HG03342 (cell line): ENCODE data around the gene BBS1.

Experiments used
- ATAC-seq: cut with Tn5 transposase; IDR thresholded peaks from one replicate; pipeline ENCODE4 v1.9.1; 2021; ENCODE audit warnings: mild to moderate bottlenecking, moderate library complexity; ENCODE audit not compliant: unreplicated experiment

Gene BBS1

DNA sequence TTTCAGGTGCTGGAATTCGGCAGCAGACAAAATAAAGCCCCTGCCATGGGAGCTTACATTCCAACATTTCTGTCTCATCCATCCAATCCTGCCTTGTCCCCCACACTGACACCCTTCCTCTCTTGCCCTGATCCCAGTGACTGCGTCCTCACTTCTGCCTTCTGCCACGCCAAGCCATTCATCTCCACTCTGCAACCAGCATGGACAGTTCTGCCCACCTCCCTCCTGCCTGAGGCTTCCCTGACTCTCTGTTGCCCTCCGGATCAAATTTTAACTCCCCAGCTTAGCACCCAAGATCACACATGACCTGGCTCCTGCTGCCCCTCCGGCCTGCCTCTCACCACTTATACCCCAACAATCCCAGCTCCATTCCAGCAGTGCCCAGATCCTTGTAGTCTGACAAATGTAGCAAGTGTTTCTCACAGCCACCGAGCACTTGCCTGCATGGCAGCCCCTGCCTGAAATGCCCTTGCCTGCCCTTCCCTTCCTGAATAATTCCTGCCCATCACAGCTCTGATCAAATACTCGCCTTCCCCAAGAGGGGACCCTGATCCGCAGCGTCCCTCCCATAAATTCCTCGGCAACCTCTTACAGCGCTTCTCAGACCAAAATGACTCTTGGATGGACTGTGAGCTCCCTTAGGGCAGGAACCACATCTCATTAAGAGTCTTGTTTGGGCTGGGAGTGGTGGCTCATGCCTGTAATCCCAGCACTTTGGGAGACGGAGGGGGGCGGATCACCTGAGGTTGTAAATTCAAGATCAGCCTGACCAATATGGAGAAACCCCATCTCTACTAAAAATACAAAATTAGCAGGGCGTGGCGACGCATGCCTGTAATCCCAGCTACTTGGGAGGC lies 38.6 kb downstream of the BBS1 start:
- ATAC-seq: no peak

DNA sequence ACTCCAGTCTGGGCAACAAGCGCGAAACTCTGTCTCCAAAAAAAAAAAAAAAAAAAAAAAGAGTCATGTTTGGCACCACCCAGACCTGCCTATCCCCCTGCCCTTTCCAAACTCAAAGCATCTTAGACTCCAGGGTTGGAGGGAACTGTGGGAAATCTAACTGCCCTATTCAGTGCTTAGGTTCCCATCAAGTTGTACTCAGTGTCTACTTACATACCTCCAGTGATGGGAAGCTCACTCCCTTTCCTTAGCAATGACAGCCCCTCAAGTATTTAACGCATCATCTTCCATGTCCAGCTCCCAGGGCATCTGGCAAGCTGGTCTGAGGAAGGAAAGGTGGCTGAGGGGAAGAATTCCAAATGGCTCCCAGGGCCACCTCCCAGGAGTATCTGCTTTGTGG lies 39.3 kb downstream of the BBS1 start:
- no peak for ATAC-seq

DNA sequence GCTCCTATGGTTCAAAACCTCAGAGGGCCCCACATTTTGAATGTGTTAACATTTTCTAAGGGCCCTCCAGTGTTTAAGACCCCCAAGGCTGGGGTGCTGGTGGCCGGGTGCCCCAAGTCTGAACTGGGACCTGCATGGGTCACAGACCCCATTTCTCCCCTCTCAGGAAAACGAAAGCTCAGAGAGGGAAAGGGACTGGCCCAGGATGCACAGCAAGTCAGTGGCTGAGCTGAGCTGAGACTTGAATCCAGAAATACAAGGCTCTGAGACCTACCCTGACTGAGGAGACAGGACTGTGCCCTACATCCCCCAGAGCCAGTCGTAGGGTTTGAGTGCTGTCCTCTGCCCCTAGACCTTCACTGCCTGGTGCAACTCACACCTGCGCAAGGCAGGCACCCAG lies 40.5 kb downstream of the BBS1 start:
- no peak for ATAC-seq

DNA sequence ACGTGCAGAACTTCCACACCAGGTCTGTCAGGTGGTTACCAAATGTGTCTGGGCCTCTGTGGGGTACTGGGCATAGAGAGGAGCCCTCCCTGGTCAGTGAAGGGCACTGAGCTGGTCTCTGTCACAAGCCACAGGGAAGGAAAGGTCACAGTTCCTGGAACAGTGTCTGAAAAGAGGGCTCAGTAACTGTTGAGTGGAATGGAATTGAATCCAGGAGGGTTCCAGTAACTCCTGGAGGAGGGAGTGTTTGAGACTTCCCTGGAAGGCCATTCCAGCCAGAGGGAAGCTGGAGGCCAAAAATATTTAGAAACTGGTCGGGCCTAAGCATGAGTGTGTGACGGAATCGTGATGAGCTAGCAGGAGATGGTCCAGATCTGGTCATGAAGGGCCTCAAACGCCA lies 44.2 kb downstream of the BBS1 start:
- no peak for ATAC-seq

DNA sequence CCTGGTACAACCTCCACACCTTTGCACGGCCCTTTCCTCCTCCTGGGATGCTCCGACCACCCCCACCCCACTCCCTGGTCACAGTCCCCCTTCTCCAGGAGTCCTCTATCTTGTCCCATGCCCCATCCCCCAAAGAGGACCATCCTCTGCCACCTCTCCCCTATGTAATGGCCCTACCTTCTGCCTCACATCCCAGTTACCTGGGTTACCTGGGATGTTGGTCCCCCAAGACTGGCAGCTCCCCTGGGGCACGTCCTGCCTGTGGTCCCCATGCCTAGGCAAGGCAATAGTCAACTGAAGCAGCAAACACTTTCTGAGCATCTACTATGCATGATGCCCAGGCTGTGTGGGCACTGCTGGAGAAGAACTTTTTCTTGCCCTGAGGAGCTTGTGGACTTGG lies 45.0 kb downstream of the BBS1 start:
- ATAC-seq: no peak

DNA sequence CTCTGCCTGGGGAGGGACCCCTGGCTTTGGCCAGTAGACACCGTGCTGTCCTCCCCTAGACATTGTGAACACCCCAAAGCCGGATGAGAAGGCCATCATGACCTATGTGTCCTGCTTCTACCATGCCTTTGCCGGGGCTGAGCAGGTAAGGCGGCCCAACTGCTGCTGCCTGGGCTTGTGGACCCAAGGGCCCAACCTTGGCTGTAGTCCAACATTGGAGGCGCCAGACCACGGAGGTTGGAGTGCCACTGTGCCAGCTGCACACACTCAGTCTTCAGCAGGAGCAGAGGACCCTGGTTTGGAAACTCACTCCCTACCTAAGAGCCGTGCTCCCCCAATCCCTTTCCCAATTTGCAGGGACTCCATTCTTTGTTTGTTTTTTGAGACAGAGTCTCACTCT lies 45.7 kb downstream of the BBS1 start:
- no peak for ATAC-seq

DNA sequence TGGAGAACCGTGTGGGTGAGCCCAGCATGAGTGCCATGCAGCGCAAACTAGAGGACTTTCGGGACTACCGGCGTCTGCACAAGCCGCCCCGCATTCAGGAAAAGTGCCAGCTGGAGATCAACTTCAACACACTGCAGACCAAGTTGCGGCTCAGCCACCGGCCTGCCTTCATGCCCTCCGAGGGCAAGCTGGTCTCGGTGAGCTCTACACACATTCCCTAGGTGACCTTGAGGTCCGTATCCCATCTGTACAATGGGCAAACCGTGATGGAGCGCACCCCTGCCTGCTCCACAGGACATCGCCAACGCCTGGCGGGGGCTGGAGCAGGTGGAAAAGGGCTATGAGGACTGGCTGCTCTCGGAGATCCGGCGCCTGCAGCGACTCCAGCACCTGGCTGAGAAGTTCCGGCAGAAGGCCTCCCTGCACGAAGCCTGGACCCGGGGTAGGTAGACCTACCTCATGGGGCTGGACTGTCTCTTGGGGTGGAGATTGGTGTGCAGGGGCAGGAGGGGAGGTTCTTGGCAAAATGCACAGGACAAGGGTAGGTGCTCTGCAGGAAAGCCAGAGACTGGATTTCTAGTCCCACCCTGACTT lies 47.4 kb downstream of the BBS1 start:
- no peak for ATAC-seq

DNA sequence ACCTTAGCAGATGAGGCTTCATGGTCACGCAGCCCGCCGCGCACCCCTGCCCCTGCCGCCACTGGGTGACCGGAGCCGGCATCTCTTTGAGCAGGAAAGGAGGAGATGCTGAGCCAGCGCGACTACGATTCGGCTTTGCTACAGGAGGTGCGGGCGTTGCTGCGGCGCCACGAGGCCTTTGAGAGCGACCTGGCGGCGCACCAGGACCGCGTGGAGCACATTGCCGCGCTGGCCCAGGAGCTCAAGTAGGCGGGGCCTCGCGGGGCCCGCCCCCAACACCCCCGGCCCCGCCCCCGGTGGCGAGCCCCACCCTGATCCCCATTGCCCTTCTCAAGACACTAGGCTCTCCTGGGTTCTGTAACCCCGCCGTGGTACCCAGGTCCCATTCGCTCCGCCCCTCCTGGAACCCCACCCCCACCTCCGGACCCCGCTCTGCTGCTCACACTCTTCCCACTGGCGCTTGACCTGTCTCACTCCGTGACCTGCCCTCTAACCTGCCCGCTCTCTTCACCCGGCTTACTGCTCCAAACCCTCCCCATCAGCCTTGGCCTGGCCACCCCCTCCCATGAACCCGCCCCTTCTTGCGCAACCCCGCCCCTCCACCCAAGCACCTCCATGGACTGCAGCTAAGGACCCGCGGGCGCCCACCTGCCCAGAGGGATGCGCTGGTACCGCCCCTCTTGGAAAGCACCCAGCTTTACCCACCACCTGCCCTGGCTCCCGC lies 48.9 kb downstream of the BBS1 start:
- no peak for ATAC-seq

DNA sequence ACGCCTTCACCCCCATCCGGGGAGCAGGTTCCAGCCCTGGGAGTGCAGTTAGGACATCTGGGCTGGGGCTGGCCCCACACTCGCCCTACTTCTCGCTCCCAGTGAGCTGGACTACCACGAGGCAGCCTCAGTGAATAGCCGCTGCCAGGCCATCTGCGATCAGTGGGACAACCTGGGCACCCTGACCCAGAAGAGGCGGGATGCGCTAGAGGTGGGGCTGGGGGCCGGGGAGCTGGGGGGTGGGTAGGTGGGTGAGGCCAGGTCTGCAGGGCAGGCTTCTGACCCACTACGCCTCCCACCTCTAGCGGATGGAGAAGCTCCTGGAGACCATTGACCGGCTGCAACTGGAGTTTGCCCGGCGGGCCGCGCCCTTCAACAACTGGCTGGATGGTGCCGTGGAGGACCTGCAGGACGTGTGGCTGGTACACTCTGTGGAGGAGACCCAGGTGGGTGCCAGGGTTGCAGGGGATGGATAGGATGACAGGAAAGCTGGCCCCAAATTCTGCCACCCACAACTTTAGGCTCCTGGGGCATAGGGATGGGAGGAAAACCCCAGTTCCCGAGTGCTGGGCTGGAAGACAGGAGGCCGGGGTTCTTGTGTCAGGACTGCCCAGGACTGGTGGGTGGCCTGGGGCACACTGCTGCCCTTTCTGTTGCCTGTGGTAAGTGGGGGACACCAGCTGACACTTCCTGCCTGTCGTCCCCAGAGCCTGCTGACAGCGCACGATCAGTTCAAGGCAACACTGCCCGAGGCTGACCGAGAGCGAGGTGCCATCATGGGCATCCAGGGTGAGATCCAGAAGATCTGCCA lies 49.6 kb downstream of the BBS1 start:
- ATAC-seq: no peak

DNA sequence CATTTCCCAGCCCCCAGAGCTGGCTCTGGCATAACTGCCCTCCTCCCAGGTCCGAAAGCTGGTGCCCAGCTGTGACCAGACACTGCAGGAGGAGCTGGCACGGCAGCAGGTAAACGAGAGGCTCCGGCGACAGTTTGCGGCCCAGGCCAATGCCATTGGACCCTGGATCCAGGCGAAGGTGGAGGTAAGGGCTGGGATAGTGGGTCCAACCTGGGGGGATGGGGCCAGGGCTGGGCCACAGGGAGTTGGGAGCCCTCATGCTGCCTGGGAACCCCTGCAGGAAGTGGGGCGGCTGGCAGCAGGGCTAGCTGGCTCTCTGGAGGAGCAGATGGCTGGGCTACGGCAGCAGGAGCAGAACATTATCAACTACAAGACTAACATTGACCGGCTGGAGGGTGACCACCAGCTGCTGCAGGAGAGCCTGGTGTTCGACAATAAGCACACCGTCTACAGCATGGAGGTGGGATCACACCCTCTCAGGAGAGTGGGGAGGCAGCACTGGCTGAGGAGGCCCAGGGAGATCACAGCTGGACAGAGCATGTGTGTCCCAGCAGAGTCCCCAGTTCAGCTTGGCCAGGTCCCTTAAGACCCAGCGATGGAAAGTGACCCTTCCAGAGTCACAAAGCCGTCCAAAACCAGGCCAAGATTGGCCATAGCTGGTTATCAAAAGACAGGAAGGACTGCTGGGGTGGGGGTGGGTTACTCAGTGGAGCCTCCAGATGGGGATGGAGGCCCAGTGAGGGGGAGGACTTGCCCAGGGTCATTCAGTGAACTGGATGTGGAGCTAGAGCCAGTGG lies 50.9 kb downstream of the BBS1 start:
- no peak for ATAC-seq

DNA sequence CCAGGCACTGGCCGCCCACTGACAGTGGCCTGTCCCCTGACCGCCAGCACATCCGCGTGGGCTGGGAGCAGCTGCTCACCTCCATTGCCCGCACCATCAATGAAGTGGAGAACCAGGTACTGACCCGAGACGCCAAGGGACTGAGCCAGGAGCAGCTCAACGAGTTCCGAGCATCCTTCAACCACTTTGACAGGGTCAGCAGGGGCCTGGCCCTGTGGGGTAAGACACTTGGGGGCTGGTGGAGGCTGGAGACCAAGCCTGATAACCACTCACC lies 51.5 kb downstream of the BBS1 start:
- ATAC-seq: no peak

DNA sequence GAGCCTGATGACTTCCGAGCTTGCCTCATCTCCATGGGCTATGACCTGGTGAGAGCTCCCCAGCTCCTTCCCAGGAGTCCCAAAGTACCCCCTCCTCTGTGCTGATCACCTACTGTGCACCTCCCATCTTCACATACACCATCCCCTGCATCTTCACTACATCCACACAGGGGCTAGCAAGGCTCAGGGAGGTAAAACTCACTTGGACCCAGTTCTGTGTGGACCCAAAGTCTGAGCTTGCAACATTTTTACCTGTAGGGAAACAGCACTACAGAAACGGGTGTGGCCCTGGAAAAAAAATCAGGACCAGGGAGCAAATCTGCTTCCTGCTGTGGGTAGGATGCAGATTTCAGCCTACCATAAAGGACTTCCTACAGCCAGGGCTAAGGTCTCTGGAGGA lies 51.8 kb downstream of the BBS1 start:
- no peak for ATAC-seq

DNA sequence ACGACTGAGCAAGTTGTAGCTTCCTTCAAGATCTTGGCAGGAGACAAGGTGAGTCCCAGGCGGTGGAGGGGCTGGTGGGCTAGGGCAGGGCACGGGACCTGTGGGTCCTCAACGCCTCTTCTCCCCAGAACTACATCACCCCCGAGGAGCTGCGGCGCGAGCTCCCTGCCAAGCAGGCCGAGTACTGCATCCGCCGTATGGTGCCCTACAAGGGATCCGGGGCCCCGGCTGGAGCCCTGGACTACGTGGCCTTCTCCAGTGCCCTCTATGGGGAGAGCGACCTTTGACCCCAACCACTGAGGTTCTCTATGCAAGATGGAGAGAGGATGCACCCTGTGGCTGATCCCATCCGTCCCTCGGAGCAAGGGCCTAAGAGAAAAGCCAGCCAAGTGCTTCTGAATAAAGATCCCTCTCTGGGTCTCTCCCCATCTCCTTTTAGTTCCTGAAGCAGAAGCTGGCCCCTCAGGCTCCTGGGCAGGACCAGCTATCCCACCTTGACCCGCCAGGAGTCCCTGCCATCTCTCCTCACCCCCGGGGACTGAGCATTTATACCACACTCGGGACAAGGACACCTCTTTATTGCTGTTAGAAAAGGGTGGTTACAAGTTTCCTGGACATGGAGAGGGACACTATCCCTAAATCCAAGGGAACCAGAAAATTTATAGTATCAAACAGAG lies 52.6 kb downstream of the BBS1 start:
- no peak for ATAC-seq

DNA sequence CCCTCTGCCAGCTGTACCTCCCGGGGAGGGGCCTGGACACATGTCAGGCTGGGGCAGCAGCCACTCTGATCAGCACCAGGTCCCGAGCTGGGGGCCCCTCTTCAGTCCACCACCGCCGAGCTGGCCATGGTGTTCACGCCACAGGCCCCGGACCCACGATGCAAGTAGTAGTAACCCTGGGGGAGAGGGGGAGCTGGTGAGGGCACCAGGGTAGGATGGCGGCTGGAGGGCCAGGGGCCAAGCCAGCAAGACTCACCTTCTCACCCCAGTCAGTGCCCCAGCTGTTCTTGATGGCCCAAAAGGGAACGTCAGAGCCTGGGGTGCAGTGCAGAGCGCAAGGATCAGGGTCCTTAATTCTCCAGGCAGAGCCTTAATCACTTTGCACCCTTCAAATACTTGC lies 53.4 kb downstream of the BBS1 start:
- ATAC-seq: no peak

DNA sequence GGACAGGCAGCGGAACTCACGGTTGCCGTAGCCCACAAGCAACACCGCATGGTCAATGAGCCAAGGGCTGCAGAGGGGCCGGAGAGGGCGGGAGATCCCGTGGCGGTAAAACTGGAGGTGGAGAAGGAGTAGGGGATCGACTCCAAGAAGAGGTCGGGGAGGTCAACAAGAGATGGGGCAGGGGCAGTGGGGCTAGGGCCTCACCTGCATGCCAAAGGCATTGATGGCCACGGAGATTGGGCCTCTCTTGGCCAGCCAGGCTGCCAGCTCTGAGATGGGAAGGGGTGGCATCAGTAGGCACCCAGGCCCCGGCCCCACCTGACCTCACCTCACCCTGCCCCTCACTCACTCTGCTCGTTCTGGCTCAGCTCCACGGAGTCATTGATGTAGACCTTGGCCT lies 54.1 kb downstream of the BBS1 start:
- no peak for ATAC-seq

DNA sequence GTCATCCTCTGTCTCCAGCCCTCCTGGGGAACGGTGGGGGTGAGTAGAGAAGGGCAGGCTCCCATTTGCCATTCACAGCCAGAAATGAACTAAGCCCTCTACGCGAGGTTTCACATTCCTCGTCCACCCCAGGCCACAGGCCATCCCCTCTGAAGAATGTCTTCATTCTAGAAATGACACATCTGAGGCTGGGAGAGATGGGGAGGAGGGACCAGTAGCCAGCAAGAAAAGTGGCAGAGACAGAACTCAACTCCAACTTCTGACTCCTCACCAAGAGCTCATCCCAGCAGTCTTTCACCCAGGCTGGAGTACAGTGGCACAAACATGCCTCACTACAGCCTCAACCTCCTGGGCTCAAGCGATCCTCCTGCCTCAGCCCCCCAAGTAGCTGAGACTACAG lies 54.5 kb downstream of the BBS1 start:
- ATAC-seq: no peak

DNA sequence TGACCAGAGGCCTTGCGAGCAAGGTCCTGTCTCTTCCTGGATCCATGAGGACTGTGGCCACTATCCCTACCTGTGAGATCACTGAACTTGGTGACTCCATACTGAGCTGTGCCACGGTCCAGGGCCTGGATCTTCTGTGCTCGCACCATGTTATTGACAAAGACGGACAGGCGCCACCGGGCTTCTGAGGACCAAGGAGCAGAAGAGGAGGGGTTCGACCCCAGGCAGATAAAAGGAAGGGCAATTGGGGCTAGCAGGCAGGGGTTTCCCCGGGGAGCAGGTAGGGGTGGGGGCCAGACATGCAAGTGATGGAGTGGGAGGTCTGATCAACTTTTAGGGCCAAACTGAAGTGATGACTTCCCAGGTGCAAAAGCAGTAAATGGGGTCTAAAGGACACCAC lies 55.8 kb downstream of the BBS1 start:
- ATAC-seq: no peak

DNA sequence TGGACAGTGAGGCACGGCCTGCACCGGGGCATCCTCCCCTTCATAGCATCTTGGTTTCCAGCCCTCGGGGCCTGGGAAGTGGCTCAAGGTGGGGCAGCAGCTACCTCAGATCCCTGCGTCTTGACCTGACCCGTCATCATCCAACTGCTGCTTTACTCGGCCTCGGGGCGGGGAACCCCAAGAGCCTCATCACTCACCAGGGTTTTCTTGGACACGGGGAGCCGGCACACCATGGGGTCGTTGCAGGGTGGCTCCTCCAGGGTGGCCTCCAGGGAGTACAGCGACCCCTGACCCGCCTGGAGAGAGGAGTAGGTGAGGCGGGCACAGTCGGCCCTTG lies 57.3 kb downstream of the BBS1 start:
- no peak for ATAC-seq

DNA sequence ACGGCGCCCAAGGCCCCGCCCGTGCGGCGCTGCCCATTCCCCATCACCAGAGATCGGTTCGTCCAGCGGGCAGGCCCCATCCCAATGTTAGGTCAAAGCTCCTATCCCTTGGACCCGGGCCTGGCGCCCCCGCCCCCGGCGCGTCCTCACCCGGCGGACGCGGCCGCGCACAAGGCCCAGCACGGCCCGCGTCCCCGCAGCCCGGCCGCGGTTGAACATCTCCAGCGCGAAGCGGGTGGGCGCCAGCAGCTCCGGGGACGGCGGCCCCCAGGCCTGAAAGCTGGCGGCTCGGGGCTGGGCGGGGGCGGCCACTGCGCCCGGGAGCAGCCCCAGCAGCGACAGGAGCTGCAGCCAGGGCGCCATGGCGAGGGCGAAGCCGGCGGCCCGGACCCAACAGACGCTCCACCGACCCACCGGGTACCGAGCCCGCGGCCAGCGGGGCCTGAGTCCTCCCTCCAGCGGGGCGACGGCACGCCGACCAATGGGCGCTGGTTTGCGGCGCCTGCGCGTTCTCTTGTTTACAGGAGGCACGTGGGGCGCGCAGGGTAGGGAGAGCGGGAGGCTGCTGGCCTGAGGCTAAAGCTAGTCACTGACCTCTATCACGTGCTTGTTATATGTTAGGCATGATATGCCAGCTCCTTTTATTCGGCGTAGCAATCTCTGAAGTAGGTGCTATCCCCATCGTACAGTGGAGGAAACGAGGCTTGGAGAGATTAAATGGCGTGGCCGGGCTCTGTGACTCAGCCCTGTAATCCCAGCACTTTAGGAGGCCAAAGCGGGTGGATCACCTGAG lies 57.9 kb downstream of the BBS1 start, which contains the start of gene CTSF:
TSS of gene CTSF (minus strand) at position 483 of the 793 bp plus-strand sequence. CDS start at position 363, 120 bp downstream.
- ATAC-seq: no peak
